ENCODE data around the gene SPATA31A6. TPM values are rescaled to one million over a fixed set of nuclear protein-coding genes. Genes with fewer than 3 reads are reported as not detected.
"Not testable (repeated sequence)": the region's sequence is repeated elsewhere in the genome, so short reads cannot be mapped to it uniquely, and the experiment has no call there.

The SPATA31A6 gene
- not detected for polyA plus RNA-seq (2012; ENCODE audit: low read depth, missing spikeins)

DNA sequence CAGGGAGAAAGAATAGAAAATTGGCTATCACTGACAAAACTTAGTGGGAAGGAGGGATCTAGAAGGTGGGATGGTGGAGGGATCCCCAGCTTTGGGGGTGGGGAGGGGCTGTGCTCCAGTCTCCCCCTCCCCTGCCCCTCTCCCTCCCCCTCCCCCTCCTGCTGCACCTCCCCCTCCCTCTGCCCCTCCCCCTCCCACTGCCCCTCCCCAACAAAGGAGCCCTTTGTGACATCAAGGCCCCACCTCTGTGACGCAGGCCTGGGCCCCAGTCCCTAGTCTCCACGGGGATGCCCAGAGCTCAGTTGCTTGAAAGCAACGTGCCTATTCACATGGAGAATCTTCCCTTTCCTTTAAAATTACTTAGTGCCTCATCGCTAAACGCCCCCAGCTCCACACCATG, at the start of gene SPATA31A6:
Gene SPATA31A6 (plus strand): TSS at position 301 of the 400 bp plus-strand sequence. CDS start 29 bp downstream, at position 330.
- not testable (repeated sequence) for FAIRE-seq; DNase-seq (ENCODE audit: insufficient read length, low spot score)

DNA sequence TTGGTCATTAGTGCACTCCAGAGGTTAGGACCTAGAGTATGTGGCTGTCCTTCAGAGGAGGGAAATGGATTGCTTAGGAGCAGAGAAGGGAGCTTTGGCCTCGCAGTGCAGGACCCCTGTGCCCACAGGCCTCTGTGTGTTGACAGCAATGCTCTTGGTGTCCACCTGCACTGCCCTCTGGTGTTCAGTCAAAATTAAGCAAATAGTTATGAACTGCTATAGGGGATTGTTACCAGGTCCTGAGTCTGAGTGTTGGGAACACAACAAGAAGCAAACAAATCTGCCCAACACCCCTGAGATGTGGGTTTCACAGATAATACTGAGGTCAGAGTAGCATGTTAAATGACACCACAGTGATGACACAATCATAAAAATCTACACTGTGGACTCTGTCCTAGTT, 23.2 kb upstream of the SPATA31A6 start:
- DNase-seq (ENCODE audit: insufficient read length, low spot score); FAIRE-seq: not testable (repeated sequence)

DNA sequence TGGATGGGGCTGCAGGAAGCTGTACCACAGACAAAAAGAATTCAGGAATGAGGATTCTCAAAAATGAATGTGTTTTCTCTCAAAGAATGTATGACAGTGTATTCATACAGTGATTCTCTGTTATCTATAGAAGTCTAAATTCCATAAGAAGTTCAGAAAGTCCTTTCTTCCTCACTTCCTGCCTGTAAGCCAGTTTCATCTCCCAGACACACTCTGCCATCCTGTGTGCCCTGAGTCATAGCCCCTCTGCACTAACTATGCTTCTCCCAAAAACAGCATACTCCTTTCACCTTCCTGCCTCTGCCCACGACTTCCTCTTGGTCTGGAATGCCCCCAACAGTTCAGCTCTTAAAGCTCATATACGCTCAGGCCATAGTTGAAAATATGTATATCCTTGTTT, 36.4 kb downstream of the SPATA31A6 start:
- FAIRE-seq, result not testable (repeated sequence)

DNA sequence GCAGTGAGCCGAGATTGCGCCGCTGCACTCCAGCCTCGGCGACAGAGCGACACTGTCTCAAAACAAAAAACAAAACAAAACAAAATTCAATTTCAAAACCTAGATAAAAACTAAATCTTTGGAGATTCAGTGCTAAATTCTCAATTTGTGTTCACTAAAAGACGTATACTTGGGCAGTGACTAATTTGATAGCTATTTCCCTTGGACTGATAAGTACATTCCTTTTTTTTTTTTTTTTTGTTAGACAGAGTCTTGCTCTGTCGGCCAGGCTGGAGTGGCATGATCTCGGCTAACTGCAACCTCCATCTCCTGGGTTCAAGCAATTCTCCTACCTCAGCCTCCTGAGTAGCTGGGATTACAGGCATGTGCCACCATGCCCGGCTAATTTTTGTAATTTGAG, 39.8 kb downstream of the SPATA31A6 start:
- FAIRE-seq, result not testable (repeated sequence)

More for the DNA sequence above, 36.4 kb downstream of the SPATA31A6 start:
- not testable (repeated sequence) for DNase-seq (ENCODE audit: insufficient read length, low spot score)

DNA sequence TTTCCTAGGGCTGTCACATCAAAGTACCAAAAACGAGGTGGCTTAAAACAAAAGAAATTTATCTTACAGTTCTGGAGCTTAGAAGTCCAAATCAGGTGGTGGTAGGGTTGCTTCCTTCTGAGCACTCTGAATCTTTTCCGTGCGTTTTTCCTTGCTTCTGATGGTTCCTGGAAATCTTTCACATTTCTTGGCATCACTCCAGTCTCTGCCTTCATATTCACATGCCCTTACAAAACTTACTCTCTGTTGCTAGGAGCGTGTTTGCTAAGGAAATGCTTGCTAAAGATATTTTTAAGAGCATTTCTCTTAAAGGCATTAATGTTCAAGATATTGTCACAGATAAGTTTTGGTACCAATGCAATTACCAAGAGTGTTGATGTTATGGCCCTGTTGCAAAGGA, 49.6 kb downstream of the SPATA31A6 start:
- DNase-seq (ENCODE audit: insufficient read length, low spot score); FAIRE-seq: not testable (repeated sequence)

More for the DNA sequence above, 39.8 kb downstream of the SPATA31A6 start:
- DNase-seq (ENCODE audit: insufficient read length, low spot score), result not testable (repeated sequence)

DNA sequence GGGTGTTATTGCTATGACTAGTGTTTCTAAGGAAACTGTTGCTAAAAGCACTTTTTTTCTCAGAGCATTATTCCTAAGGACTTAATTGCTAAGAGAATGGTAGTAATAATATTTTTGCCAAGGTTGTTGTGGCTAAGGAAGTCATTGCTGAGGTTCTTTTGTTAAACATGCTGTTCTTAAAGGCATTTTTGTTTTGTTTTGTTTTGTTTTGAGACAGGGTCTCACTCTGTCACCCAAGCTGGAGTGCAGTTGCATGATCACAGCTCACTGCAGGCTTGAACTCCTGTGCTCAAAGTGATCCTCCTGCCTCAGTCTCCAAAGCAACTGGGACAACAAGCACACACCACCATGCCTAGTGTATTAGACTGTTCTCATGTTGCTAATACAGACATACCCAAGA, 51.2 kb downstream of the SPATA31A6 start:
- not testable (repeated sequence) for FAIRE-seq; DNase-seq (ENCODE audit: insufficient read length, low spot score)

DNA sequence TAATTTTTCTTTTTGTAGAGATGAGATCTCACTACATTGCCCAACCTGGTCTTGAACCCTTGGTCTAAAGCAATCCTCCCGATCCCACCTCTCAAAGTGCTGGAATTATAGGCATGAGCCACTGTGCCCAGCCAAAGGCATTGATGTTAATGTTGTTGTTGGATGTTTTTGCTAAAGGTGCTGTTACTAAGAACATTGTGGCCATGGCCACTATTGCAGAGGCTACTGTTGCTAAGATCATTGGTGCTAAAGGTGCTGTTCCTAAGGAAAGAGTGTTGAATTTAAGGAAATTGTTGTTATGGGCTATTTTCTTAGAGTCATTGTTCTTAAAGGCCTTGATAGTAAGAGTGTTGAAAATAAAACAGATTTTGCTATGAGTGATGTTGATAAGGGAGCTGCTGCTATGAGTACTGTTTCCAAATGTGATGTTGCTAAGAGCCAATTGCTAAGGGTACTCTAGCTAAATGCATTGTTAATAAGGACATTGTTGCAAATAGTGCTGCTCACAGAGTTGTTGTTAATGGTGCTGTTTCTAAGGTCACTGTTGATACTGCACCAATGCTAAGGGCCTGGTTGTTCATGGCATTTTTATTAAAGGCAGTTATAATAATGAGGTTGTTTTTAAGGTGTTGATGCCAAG, 52.0 kb downstream of the SPATA31A6 start:
- DNase-seq (ENCODE audit: insufficient read length, low spot score); FAIRE-seq: not testable (repeated sequence)

DNA sequence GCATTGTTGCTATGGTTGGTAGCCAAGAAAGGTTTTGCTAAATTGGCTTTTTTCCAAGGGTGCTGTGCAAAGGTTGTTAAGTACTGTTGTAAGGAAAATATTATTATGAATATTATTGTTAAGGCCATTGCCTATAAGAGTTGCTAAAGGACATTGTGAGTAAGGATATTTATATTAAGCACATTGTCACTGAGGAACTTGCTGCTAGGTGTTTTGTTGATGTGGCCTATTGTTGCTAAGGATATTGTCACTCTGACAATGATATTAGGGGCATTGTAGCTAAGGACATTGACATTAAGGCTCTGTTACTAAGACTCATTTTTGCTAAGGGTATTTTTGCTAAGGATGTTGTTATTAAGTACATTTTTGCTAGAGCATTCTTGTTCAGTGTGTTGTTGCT, 52.6 kb downstream of the SPATA31A6 start:
- not testable (repeated sequence) for DNase-seq (ENCODE audit: insufficient read length, low spot score); FAIRE-seq

DNA sequence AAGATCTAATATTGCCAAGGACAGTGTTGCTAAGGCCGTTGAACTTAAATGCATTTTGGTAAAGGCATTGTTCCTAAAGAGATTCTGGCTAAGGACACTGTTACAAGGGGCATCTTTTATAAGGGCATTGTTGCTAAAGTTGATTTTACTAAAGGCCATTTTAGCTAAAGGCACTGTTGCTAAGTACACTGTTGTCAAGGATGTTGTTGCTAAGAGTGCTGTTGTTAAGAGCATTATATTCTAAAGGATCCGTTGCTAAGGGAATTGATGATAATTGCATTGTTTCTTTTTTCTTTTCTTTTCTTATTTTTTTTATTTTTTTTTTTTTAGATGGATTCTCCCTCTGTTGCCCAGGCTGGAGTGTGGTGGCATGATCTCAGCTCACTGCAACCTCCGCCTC, 53.9 kb downstream of the SPATA31A6 start:
- not testable (repeated sequence) for DNase-seq (ENCODE audit: insufficient read length, low spot score); FAIRE-seq

DNA sequence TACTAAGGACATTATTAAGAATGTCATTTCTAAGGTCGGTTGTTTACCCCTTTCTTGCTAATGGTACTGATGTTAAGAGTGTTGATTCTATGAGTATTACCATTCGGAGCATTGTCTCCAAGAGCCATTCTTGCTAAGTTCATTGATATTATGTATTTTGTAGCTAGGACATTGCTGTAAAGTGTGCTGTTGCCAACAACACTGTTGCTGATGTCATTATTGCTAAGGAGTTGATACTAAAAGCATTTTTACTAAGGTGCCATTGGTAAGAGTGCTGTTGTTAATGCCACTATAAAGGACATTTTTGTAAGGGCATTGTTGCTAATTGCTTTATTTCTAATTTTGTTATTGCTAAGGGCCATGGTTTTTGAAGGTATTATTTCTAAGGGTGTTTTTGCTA, 55.4 kb downstream of the SPATA31A6 start:
- not testable (repeated sequence) for FAIRE-seq; DNase-seq (ENCODE audit: insufficient read length, low spot score)
